Adrenal gland (tissue), 5 donors: ENCODE measurements around the gene CALHM4.

Experiments
- POLR2A ChIP-seq, 2 donors: fragments of 450-650 bp; IDR thresholded peaks; one replicate each; pipeline ENCODE4 v1.6.1; 2017; ENCODE audit warnings: antibody characterized with exemption in 2 of 2, mild to moderate bottlenecking in 2 of 2, moderate library complexity in 1 of 2
- TF ChIP-seq, protein P1 (sequence below), 6 experiments: fragments of 450-650 bp in 4 of 6; fragments of 200-600 bp in 2 of 6; sonication (generic) in 1 of 6; IDR thresholded peaks; 1 replicate in 5 of 6; 2 replicates in 1 of 6; pipeline versions ENCODE4 v1.5.1 to v1.8.0; 2016 to 2021; ENCODE audit warnings: antibody characterized with exemption in 6 of 6, mild to moderate bottlenecking in 2 of 6, moderate library complexity in 1 of 6
- donor health status: DM: no; HTN: no; CAD: no.

- TF ChIP-seq, protein P1, sequence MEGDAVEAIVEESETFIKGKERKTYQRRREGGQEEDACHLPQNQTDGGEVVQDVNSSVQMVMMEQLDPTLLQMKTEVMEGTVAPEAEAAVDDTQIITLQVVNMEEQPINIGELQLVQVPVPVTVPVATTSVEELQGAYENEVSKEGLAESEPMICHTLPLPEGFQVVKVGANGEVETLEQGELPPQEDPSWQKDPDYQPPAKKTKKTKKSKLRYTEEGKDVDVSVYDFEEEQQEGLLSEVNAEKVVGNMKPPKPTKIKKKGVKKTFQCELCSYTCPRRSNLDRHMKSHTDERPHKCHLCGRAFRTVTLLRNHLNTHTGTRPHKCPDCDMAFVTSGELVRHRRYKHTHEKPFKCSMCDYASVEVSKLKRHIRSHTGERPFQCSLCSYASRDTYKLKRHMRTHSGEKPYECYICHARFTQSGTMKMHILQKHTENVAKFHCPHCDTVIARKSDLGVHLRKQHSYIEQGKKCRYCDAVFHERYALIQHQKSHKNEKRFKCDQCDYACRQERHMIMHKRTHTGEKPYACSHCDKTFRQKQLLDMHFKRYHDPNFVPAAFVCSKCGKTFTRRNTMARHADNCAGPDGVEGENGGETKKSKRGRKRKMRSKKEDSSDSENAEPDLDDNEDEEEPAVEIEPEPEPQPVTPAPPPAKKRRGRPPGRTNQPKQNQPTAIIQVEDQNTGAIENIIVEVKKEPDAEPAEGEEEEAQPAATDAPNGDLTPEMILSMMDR (IDR thresholded peaks at IDR 0.05), result no peak
- TF ChIP-seq POLR2A (IDR thresholded peaks at IDR 0.05), result no peak
These were observed 14.6 kb downstream of the CALHM4 start for GRCh38 chr6:116568111-116568510.
